HepG2 (cell line): ENCODE results near the gene SPTAN1.

ENCODE experiments used
- CREM ChIP-seq, 2 experiments: sonication (generic) in 1 of 2; formaldehyde crosslinking in 1 of 2; IDR thresholded peaks; 2 replicates each; pipeline versions ENCODE4 v1.4.0 to v1.6.1; 2016 to 2020; ENCODE audit warnings: antibody characterized with exemption in 1 of 2, mild to moderate bottlenecking in 1 of 2, missing genetic modification reagents in 1 of 2
- PRDM10 ChIP-seq: sonication (generic); formaldehyde crosslinking; IDR thresholded peaks from 2 replicates; pipeline ENCODE4 v1.4.0; 2020; ENCODE audit warnings: low read depth, missing genetic modification reagents
- PRPF4 ChIP-seq: fragments of 200-400 bp; formaldehyde crosslinking; IDR thresholded peaks from 2 replicates; pipeline ENCODE4 v1.6.1; 2016; ENCODE audit warnings: low read length, low read depth; ENCODE audit not compliant: poor library complexity, severe bottlenecking
- ZNF275 ChIP-seq: sonication (generic); formaldehyde crosslinking; IDR thresholded peaks from 2 replicates; pipeline ENCODE4 v1.8.0; 2022; ENCODE audit warnings: missing genetic modification reagents, mild to moderate bottlenecking, inconsistent platforms, borderline replicate concordance
- TF ChIP-seq, protein P1 (sequence below): fragments of 450-650 bp; IDR thresholded peaks from 2 replicates; pipeline ENCODE4 v1.6.1; 2016
- TF ChIP-seq, protein P2 (sequence below): sonication (generic); formaldehyde crosslinking; IDR thresholded peaks from 2 replicates; pipeline ENCODE4 v1.5.0; 2020; ENCODE audit warnings: mild to moderate bottlenecking, missing genetic modification reagents, moderate library complexity
- TF ChIP-seq, protein P3 (sequence below): sonication (generic); formaldehyde crosslinking; conservative IDR thresholded peaks from 2 replicates; pipeline ENCODE4 v1.4.0; 2020; ENCODE audit warnings: mild to moderate bottlenecking, missing genetic modification reagents, moderate library complexity

GRCh38 chr9:128628471-128629048 lies 76.2 kb downstream of the SPTAN1 start:
- TF ChIP-seq PRPF4 = no peak
- TF ChIP-seq, protein P1, sequence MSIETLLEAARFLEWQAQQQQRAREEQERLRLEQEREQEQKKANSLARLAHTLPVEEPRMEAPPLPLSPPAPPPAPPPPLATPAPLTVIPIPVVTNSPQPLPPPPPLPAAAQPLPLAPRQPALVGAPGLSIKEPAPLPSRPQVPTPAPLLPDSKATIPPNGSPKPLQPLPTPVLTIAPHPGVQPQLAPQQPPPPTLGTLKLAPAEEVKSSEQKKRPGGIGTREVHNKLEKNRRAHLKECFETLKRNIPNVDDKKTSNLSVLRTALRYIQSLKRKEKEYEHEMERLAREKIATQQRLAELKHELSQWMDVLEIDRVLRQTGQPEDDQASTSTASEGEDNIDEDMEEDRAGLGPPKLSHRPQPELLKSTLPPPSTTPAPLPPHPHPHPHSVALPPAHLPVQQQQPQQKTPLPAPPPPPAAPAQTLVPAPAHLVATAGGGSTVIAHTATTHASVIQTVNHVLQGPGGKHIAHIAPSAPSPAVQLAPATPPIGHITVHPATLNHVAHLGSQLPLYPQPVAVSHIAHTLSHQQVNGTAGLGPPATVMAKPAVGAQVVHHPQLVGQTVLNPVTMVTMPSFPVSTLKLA = no peak
- TF ChIP-seq PRDM10 (CRISPR knock-in tag) = no peak
- no peak for TF ChIP-seq CREM (IDR thresholded peaks at IDR 0.05)
- TF ChIP-seq CREM (CRISPR knock-in tag; IDR thresholded peaks at IDR 0.05) = no peak
- TF ChIP-seq ZNF275 (CRISPR knock-in tag) = no peak
- TF ChIP-seq, protein P2, sequence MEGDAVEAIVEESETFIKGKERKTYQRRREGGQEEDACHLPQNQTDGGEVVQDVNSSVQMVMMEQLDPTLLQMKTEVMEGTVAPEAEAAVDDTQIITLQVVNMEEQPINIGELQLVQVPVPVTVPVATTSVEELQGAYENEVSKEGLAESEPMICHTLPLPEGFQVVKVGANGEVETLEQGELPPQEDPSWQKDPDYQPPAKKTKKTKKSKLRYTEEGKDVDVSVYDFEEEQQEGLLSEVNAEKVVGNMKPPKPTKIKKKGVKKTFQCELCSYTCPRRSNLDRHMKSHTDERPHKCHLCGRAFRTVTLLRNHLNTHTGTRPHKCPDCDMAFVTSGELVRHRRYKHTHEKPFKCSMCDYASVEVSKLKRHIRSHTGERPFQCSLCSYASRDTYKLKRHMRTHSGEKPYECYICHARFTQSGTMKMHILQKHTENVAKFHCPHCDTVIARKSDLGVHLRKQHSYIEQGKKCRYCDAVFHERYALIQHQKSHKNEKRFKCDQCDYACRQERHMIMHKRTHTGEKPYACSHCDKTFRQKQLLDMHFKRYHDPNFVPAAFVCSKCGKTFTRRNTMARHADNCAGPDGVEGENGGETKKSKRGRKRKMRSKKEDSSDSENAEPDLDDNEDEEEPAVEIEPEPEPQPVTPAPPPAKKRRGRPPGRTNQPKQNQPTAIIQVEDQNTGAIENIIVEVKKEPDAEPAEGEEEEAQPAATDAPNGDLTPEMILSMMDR (CRISPR knock-in tag) = no peak
- TF ChIP-seq, protein P3, sequence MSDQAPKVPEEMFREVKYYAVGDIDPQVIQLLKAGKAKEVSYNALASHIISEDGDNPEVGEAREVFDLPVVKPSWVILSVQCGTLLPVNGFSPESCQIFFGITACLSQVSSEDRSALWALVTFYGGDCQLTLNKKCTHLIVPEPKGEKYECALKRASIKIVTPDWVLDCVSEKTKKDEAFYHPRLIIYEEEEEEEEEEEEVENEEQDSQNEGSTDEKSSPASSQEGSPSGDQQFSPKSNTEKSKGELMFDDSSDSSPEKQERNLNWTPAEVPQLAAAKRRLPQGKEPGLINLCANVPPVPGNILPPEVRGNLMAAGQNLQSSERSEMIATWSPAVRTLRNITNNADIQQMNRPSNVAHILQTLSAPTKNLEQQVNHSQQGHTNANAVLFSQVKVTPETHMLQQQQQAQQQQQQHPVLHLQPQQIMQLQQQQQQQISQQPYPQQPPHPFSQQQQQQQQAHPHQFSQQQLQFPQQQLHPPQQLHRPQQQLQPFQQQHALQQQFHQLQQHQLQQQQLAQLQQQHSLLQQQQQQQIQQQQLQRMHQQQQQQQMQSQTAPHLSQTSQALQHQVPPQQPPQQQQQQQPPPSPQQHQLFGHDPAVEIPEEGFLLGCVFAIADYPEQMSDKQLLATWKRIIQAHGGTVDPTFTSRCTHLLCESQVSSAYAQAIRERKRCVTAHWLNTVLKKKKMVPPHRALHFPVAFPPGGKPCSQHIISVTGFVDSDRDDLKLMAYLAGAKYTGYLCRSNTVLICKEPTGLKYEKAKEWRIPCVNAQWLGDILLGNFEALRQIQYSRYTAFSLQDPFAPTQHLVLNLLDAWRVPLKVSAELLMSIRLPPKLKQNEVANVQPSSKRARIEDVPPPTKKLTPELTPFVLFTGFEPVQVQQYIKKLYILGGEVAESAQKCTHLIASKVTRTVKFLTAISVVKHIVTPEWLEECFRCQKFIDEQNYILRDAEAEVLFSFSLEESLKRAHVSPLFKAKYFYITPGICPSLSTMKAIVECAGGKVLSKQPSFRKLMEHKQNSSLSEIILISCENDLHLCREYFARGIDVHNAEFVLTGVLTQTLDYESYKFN = no peak
